ENCODE measurements around the gene MAPKAPK2. TPM values are rescaled to one million over a fixed set of nuclear protein-coding genes. Genes with fewer than 3 reads are reported as not detected.

Gene MAPKAPK2
- total RNA-seq, 1 experiment from 2014 or later, result 96.2 TPM

DNA sequence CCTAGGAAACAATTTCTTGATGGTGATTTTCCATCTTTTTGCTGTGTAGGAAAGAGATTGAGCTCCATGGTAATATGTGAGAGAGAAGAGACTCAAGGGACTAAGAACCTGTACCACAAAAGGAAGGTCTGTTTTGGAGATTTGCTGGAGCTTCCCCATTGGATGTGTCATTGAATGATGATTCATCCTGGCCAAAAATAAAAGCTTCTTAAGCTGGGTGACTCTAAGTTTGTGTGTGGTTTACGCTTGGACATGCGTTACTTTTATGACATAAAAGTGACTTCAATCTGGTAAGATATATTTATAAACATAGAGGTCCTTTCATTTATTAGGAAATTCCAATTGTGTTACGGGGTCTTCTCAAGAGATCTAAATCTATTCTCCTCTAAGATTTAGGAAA lies 68.4 kb downstream of the MAPKAPK2 start:
- CTCF ChIA-PET, result no interaction called here
- no peak for DNase-seq
- no peaks in the 10 kb centered on the region for H3K9me3 Mint-ChIP-seq (ENCODE audit: low read depth, unreplicated experiment)
- intact Hi-C loops (cut with micrococcal nuclease; ENCODE audit: unreplicated experiment), result no loop called here
- TF ChIP-seq, protein P1, sequence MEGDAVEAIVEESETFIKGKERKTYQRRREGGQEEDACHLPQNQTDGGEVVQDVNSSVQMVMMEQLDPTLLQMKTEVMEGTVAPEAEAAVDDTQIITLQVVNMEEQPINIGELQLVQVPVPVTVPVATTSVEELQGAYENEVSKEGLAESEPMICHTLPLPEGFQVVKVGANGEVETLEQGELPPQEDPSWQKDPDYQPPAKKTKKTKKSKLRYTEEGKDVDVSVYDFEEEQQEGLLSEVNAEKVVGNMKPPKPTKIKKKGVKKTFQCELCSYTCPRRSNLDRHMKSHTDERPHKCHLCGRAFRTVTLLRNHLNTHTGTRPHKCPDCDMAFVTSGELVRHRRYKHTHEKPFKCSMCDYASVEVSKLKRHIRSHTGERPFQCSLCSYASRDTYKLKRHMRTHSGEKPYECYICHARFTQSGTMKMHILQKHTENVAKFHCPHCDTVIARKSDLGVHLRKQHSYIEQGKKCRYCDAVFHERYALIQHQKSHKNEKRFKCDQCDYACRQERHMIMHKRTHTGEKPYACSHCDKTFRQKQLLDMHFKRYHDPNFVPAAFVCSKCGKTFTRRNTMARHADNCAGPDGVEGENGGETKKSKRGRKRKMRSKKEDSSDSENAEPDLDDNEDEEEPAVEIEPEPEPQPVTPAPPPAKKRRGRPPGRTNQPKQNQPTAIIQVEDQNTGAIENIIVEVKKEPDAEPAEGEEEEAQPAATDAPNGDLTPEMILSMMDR (IDR thresholded peaks at IDR 0.05; ENCODE audit: unreplicated experiment), result no peak
- no peak overlapping the region for H3K4me3 Mint-ChIP-seq (ENCODE audit: low read depth, unreplicated experiment)
- no peaks in the 10 kb centered on the region for H3K36me3 Mint-ChIP-seq (ENCODE audit: insufficient read depth, unreplicated experiment)
- peaks cover 66% of the 10 kb centered on the region for H3K27me3 Mint-ChIP-seq (ENCODE audit: unreplicated experiment)
- H3K4me1 Mint-ChIP-seq (ENCODE audit: low read depth, unreplicated experiment), result no peaks in the 10 kb centered on the region
- no TSS peak for BruUV-seq (replicated peaks)
- H3K27ac Mint-ChIP-seq (ENCODE audit: unreplicated experiment), result no peak overlapping the region

- intact Hi-C loops (cut with micrococcal nuclease; ENCODE audit: unreplicated experiment), result no loop called here
- H3K27me3 Mint-ChIP-seq (ENCODE audit: unreplicated experiment), result peaks cover 57% of the 10 kb centered on the region
- H3K4me3 Mint-ChIP-seq (ENCODE audit: low read depth, unreplicated experiment), result no peak overlapping the region
- no peak overlapping the region for H3K27ac Mint-ChIP-seq (ENCODE audit: unreplicated experiment)
- no peaks in the 10 kb centered on the region for H3K4me1 Mint-ChIP-seq (ENCODE audit: low read depth, unreplicated experiment)
- DNase-seq, result no peak
- TF ChIP-seq, protein P1 (IDR thresholded peaks at IDR 0.05; ENCODE audit: unreplicated experiment), result no peak
- H3K36me3 Mint-ChIP-seq (ENCODE audit: insufficient read depth, unreplicated experiment), result no peaks in the 10 kb centered on the region
- CTCF ChIA-PET, result interaction anchor here (0.7 kb wide), 1 partner anchor 8 kb away, joined by 5 read pairs; no protein-coding TSS in a partner anchor
- no TSS peak for BruUV-seq (replicated peaks)
- H3K9me3 Mint-ChIP-seq (ENCODE audit: low read depth, unreplicated experiment), result no peaks in the 10 kb centered on the region
Observed at GRCh38 chr1:206754011-206754410, 69.3 kb downstream of the MAPKAPK2 start.

DNA sequence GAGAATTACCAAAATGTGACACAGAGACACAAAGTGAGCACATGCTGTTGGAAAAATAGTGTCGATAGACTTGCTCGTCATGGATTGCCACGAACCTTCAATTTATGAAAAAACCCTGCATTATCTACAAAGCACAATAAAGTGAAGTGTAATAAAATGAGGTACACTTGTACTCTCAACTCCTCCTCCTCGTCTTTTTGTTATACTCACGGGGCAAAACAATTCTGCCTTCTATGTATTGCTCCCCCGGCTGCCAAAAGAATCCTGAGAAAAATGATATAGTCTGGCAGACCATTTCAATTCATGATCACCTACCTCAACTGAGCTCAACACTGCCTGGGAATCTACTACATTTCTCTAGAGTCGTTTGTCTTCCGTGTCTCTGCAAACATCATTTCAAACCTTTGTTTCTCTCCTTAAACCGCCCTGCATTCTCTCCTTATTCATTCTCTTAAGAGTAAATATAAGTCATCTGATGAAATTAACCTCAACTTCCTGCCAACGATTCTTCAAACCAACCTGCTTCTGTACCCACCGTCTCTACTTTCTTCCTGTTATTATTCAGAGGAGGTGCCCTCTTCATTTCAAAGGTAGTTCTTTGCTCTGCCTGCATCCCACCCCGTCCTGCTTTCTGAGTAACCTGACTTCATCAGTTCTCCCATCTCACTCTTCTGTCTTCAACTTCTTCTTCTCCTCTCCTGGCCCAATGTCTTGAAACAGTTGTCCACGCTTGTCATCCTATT lies 73.0 kb downstream of the MAPKAPK2 start:
- Mint-ChIP-seq H3K27ac (ENCODE audit: unreplicated experiment) (no peak overlapping the region), H3K27me3 (ENCODE audit: unreplicated experiment) (peaks cover 31% of the 10 kb centered on the region), H3K4me1 (ENCODE audit: low read depth, unreplicated experiment) (no peaks in the 10 kb centered on the region), H3K9me3 (ENCODE audit: low read depth, unreplicated experiment) (no peaks in the 10 kb centered on the region), H3K4me3 (ENCODE audit: low read depth, unreplicated experiment) (no peak overlapping the region), H3K36me3 (ENCODE audit: insufficient read depth, unreplicated experiment) (no peaks in the 10 kb centered on the region)
- intact Hi-C loops (cut with micrococcal nuclease; ENCODE audit: unreplicated experiment), result no loop called here
- CTCF ChIA-PET, result no interaction called here
- DNase-seq, result no peak
- BruUV-seq (replicated peaks), result no TSS peak
- TF ChIP-seq, protein P1 (IDR thresholded peaks at IDR 0.05; ENCODE audit: unreplicated experiment), result no peak

GRCh38 chr1:206760590-206760989 lies 75.9 kb downstream of the MAPKAPK2 start:
- intact Hi-C loops (cut with micrococcal nuclease; ENCODE audit: unreplicated experiment), result no loop called here
- BruUV-seq (replicated peaks), result no TSS peak
- Mint-ChIP-seq H3K27ac (ENCODE audit: unreplicated experiment) (no peak overlapping the region), H3K27me3 (ENCODE audit: unreplicated experiment) (peaks cover 26% of the 10 kb centered on the region), H3K9me3 (ENCODE audit: low read depth, unreplicated experiment) (no peaks in the 10 kb centered on the region), H3K36me3 (ENCODE audit: insufficient read depth, unreplicated experiment) (no peaks in the 10 kb centered on the region), H3K4me1 (ENCODE audit: low read depth, unreplicated experiment) (no peaks in the 10 kb centered on the region), H3K4me3 (ENCODE audit: low read depth, unreplicated experiment) (no peak overlapping the region)
- TF ChIP-seq, protein P1 (IDR thresholded peaks at IDR 0.05; ENCODE audit: unreplicated experiment), result no peak
- no peak for DNase-seq
- CTCF ChIA-PET, result no interaction called here

All from Calu3 (cell line).